Panc1 (cell line): ENCODE data around the gene CNGA4. TPM values are rescaled to one million over a fixed set of nuclear protein-coding genes. Genes with fewer than 3 reads are reported as not detected.

Experiments
- ATAC-seq: fragments of 200-7000 bp; cut with Tn5 transposase; 2 replicates; pipeline ENCODE4 v1.9.1; 2020; ENCODE audit warnings: mild to moderate bottlenecking, moderate library complexity
- Bru-seq: library from RNA; stranded (reverse); fragments of 400-500 nt; gene quantifications from one replicate; lab custom pipeline; 2021; lab: Mats Ljungman, UMichigan
- BruChase-seq, 2 experiments: library from RNA; stranded (reverse); fragments of 400-500 nt; gene quantifications; one replicate each; lab custom pipeline; 2021; lab: Mats Ljungman, UMichigan
- BruUV-seq: library from RNA; stranded (reverse); fragments of 400-500 nt; replicated peaks from 2 replicates; lab custom pipeline; 2021; lab: Mats Ljungman, UMichigan
- CTCF ChIA-PET: fragments of 300-600 bp; sonication (Branson Sonifier 250); formaldehyde crosslinking; loops from one replicate; lab custom pipeline; 2022; ENCODE audit warnings: antibody characterized with exemption; lab: Charles Lee
- POLR2A ChIA-PET: fragments of 300-600 bp; sonication (Branson Sonifier 250); formaldehyde crosslinking; loops from one replicate; lab custom pipeline; 2022; ENCODE audit warnings: antibody characterized with exemption; lab: Charles Lee
- DNase-seq: peaks from one replicate; pipeline ENCODE4 v3.0.0-alpha.2; 2010; ENCODE audit warnings: low read depth, low spot score
- H3K27ac ChIP-seq: 2 replicates; pipeline ENCODE4 v1.5.1; 2011; ENCODE audit warnings: mild to moderate bottlenecking, low read length, inconsistent platforms
- H3K27me3 ChIP-seq: fragments of 200-500 bp; sonication (Bioruptor generic); 2 replicates; pipeline ENCODE4 v1.6.0; 2014; ENCODE audit warnings: low read length, inconsistent platforms; ENCODE audit not compliant: control insufficient read depth, insufficient read depth
- H3K36me3 ChIP-seq: fragments of 200-500 bp; sonication (Bioruptor generic); 2 replicates; pipeline ENCODE4 v1.5.1; 2014; ENCODE audit warnings: inconsistent platforms, mild to moderate bottlenecking, low read length, moderate library complexity; ENCODE audit not compliant: control insufficient read depth, insufficient read depth
- H3K4me1 ChIP-seq: 2 replicates; pipeline ENCODE4 v1.5.1; 2011; ENCODE audit warnings: inconsistent platforms, mild to moderate bottlenecking, low read length, moderate library complexity; ENCODE audit not compliant: control insufficient read depth, insufficient read depth
- H3K4me3 ChIP-seq, 2 experiments: 2 replicates each; pipeline ENCODE4 v1.5.1; 2011 to 2012; ENCODE audit warnings: low read depth in 2 of 2, low read length in 2 of 2, mild to moderate bottlenecking in 2 of 2, inconsistent platforms in 1 of 2, moderate library complexity in 1 of 2
- H3K9me3 ChIP-seq: fragments of 200-500 bp; sonication (Bioruptor generic); 2 replicates; pipeline ENCODE4 v1.5.1; 2014; ENCODE audit warnings: low read depth, mild to moderate bottlenecking, inconsistent platforms, low read length, moderate library complexity; ENCODE audit not compliant: control insufficient read depth, insufficient read depth
- CTCF ChIP-seq: fragments of 450-650 bp; IDR thresholded peaks from 2 replicates; pipeline ENCODE4 v1.5.1; 2017; ENCODE audit warnings: mild to moderate bottlenecking
- POLR2AphosphoS5 ChIP-seq: IDR thresholded peaks from 2 replicates; pipeline ENCODE4 v1.6.1; 2012; ENCODE audit warnings: mild to moderate bottlenecking, low read depth, low read length, moderate library complexity
- REST ChIP-seq, 2 experiments: IDR thresholded peaks; 2 replicates each; pipeline ENCODE4 v1.6.1; 2011 to 2012; ENCODE audit warnings: low read depth in 2 of 2, control low read depth in 1 of 2, low read length in 1 of 2, mild to moderate bottlenecking in 1 of 2, moderate library complexity in 1 of 2; ENCODE audit not compliant: insufficient read depth in 1 of 2
- SIN3A ChIP-seq: IDR thresholded peaks from 2 replicates; pipeline ENCODE4 v1.6.1; 2012; ENCODE audit warnings: low read depth, mild to moderate bottlenecking, low read length, moderate library complexity, borderline replicate concordance; ENCODE audit not compliant: insufficient read depth
- TCF7L2 ChIP-seq: IDR thresholded peaks from 2 replicates; pipeline ENCODE4 v1.6.1; 2011; ENCODE audit warnings: mild to moderate bottlenecking, low read depth, low read length, inconsistent platforms
- in situ Hi-C: cut with HindIII; loops from 2 replicates; pipeline ENCODE4 v1.10.0; 2016; ENCODE audit warnings: low sequenced_read_pairs, low pct_unique_long_range_greater_than_20kb
- intact Hi-C: fragments of 100-400 bp; cut with micrococcal nuclease; formaldehyde crosslinking; loops from one replicate; pipeline ENCODE4 v1.10.0; 2022; ENCODE audit not compliant: unreplicated experiment
- long read RNA-seq: library from polyadenylated mRNA; unstranded; transcript quantifications from one replicate; pipeline ENCODE4 v2.0.0, GENCODE V29; 2021; ENCODE audit not compliant: unreplicated experiment
- polyA plus RNA-seq: library from polyadenylated mRNA; unstranded; fragments of >200 nt; gene quantifications from one replicate; pipeline ENCODE4 v1.2.1, GENCODE V29; 2012; ENCODE audit warnings: missing spikeins; ENCODE audit not compliant: insufficient read length
- total RNA-seq: library from RNA; stranded (reverse); gene quantifications from one replicate; pipeline ENCODE4 v1.2.1, GENCODE V29; 2021; ENCODE audit not compliant: unreplicated experiment

Gene CNGA4
- total RNA-seq, result 0.62 TPM
- 0.23 TPM for polyA plus RNA-seq
- Bru-seq, nascent RNA, result percentile 32 among the genes with signal in this experiment
- percentile 39 among the genes with signal in this experiment for BruChase-seq, experiment 1, labeled RNA remaining after a 2-hour chase
- BruChase-seq, experiment 2, labeled RNA remaining after a 6-hour chase, result percentile 37 among the genes with signal in this experiment
- long read RNA-seq, partial matches to known transcripts, result 0 of 2 reads
- long read RNA-seq, other reads (novel, unspliced or antisense), result 2 of 2 reads

GRCh38 chr11:6238902-6239301, at the start of gene CNGA4:
CNGA4 (plus strand) TSS chr11:6239089; CDS start chr11:6239207, 118 bp downstream.
- H3K4me1 ChIP-seq, result 0 out of 2 replicates have a peak, but pooled peaks cover under 1% of the 10 kb centered on the region
- H3K27me3 ChIP-seq, result peaks cover 3% of the 10 kb centered on the region; the same call in 1 of the 2 replicates
- in situ Hi-C loops (no loop called here), intact Hi-C loops (no loop called here)
- no peaks in the 10 kb centered on the region for H3K9me3 ChIP-seq
- ATAC-seq, result no peak
- TF ChIP-seq REST (IDR thresholded peaks at IDR 0.05; ENCODE audit: insufficient read depth in 1 of 2, low read depth in 2 of 2, low read length in 1 of 2) (no peak), SIN3A (no peak), POLR2AphosphoS5 (no peak), TCF7L2 (no peak), CTCF (no peak)
- H3K4me3 ChIP-seq, result no peak within 1 kb of the TSS
- H3K36me3 ChIP-seq, result no peaks in the 10 kb centered on the region; the same call in 1 of the 2 replicates
- no TSS peak for BruUV-seq
- ChIA-PET CTCF (interaction anchor here (1.4 kb wide), 1 partner anchor 12 kb away, joined by 5 read pairs; no protein-coding TSS in a partner anchor), POLR2A (no interaction called here)
- no peak for DNase-seq
- H3K27ac ChIP-seq, result no peak within 1 kb of the TSS

GRCh38 chr11:6191742-6192141, 47.1 kb upstream of the CNGA4 start:
- Histone ChIP-seq H3K27me3 (peaks cover 3% of the 10 kb centered on the region; the same call in 1 of the 2 replicates), H3K4me1 (no peaks in the 10 kb centered on the region), H3K4me3 (no peak overlapping the region), H3K36me3 (no peaks in the 10 kb centered on the region), H3K9me3 (no peaks in the 10 kb centered on the region), H3K27ac (no peak overlapping the region)
- no peak for TF ChIP-seq REST (IDR thresholded peaks at IDR 0.05; ENCODE audit: insufficient read depth in 1 of 2, low read depth in 2 of 2, low read length in 1 of 2)
- TF ChIP-seq TCF7L2, result no peak
- TF ChIP-seq CTCF, result no peak
- POLR2A ChIA-PET, result no interaction called here
- CTCF ChIA-PET, result no interaction called here
- no TSS peak for BruUV-seq
- in situ Hi-C loops, result no loop called here
- ATAC-seq (no peak), DNase-seq (no peak)
- intact Hi-C loops, result no loop called here
